22Rv1 (cell line): ENCODE measurements around the gene KRT34.

Experiments used
- H3K27ac ChIP-seq: fragments of 450-650 bp; 2 replicates; pipeline ENCODE4 v1.5.1; 2017
- CTCF ChIP-seq: fragments of 450-650 bp; IDR thresholded peaks from 2 replicates; pipeline ENCODE4 v1.5.1; 2017; ENCODE audit warnings: mild to moderate bottlenecking
- ZFX ChIP-seq: fragments of 450-650 bp; IDR thresholded peaks from 2 replicates; pipeline ENCODE4 v1.6.1; 2017; ENCODE audit warnings: antibody characterized with exemption, borderline replicate concordance

Gene KRT34

GRCh38 chr17:41413982-41414381, 31.9 kb upstream of the KRT34 start:
- no peak overlapping the region for H3K27ac ChIP-seq
- TF ChIP-seq CTCF (no peak), ZFX (no peak)

GRCh38 chr17:41413353-41413957, 31.3 kb upstream of the KRT34 start:
- TF ChIP-seq ZFX: no peak
- no peak for TF ChIP-seq CTCF
- H3K27ac ChIP-seq: no peak overlapping the region

- TF ChIP-seq CTCF (no peak), ZFX (no peak)
- H3K27ac ChIP-seq: no peak overlapping the region
Measured at GRCh38 chr17:41411072-41411840, 29.1 kb upstream of the KRT34 start.

GRCh38 chr17:41407226-41407625, 25.1 kb upstream of the KRT34 start:
- H3K27ac ChIP-seq: no peak overlapping the region
- TF ChIP-seq ZFX: no peak
- TF ChIP-seq CTCF: no peak

- H3K27ac ChIP-seq: no peak overlapping the region
- TF ChIP-seq CTCF: no peak
- TF ChIP-seq ZFX: no peak
Measured at GRCh38 chr17:41406205-41406604, 24.1 kb upstream of the KRT34 start.

- TF ChIP-seq ZFX: no peak
- TF ChIP-seq CTCF: no peak
- H3K27ac ChIP-seq: no peak overlapping the region
Measured at GRCh38 chr17:41404024-41404671, 22.0 kb upstream of the KRT34 start.
